Fibroblast of villous mesenchyme (primary cell): ENCODE data around the gene PSPN. TPM values are rescaled to one million over a fixed set of nuclear protein-coding genes. Genes with fewer than 3 reads are reported as not detected.

Experiments
- DNase-seq: peaks from one replicate; pipeline ENCODE4 v3.0.0-alpha.2; 2010; ENCODE audit warnings: low read depth
- H3K4me3 ChIP-seq: 2 replicates; pipeline ENCODE4 v1.5.1; 2011; ENCODE audit warnings: low read depth, mild to moderate bottlenecking, low read length
- CTCF ChIP-seq: IDR thresholded peaks from 2 replicates; pipeline ENCODE4 v1.5.1; 2012; ENCODE audit warnings: low read depth, mild to moderate bottlenecking, low read length; ENCODE audit not compliant: insufficient read depth
- total RNA-seq: library from RNA; depleted of rRNA; stranded (reverse); fragments of >200 nt; gene quantifications from 2 replicates; pipeline ENCODE4 v1.2.3, GENCODE V29; 2012

PSPN gene
- total RNA-seq, 1 donor: 1.7 TPM

- DNase-seq: no peak
- no peak for TF ChIP-seq CTCF
- H3K4me3 ChIP-seq: no peak overlapping the region
Measured at GRCh38 chr19:6418562-6418932, 42.8 kb upstream of the PSPN start.

GRCh38 chr19:6417713-6418561 lies 42.2 kb upstream of the PSPN start:
- TF ChIP-seq CTCF: peak; percentile 45
- peak; percentile 17 for DNase-seq
- no peak overlapping the region for H3K4me3 ChIP-seq

- no peak for DNase-seq
- H3K4me3 ChIP-seq: no peak overlapping the region
- TF ChIP-seq CTCF: no peak
Measured at GRCh38 chr19:6416658-6417405, 41.1 kb upstream of the PSPN start.

GRCh38 chr19:6415591-6416190 lies 40.0 kb upstream of the PSPN start:
- no peak overlapping the region for H3K4me3 ChIP-seq
- DNase-seq: no peak
- TF ChIP-seq CTCF: no peak

- H3K4me3 ChIP-seq: no peak overlapping the region
- no peak for DNase-seq
- TF ChIP-seq CTCF: no peak
Measured at GRCh38 chr19:6414793-6415590, 39.3 kb upstream of the PSPN start.
